ENCODE results near the gene TTC39B. TPM values are rescaled to one million over a fixed set of nuclear protein-coding genes. Genes with fewer than 3 reads are reported as not detected.

The TTC39B gene
- total RNA-seq, 1 experiment from 2014 or later = 7.4 TPM

DNA sequence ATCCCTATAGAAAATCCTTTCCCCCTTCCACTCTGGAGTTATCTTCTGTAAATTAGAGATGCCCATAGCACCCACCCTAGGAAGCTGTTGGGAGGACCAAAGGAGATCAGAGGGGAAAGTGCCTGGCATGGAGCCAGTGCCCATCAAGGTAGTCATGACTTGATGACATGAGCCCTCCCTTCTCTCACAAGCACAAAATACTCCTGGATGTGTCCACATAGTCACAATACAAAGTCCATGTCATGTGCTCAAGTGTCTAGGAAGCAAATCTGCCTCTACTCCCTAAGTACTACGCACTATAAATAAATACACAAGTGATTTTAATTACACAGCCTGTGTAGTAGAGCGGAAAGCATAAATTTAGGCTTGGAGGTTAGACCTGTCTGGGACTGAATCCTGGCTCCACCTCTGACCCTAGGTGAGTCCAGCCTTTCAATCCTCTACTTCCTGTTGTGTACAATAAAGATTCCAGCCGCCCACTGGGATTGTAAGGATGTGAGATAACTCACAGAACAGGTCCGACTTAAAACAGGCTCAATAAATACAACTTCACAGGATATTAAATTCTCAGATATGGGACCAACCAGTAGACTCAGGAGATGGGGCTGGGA lies 30.6 kb downstream of the TTC39B start:
- Histone ChIP-seq H3K79me2 (ENCODE audit: insufficient read depth, low read length) (no peaks in the 10 kb centered on the region), H3K4me2 (ENCODE audit: low read length) (no peak overlapping the region), H3K27ac (ENCODE audit: low read depth, low read length) (no peak overlapping the region), H3K9ac (ENCODE audit: low read length) (no peak overlapping the region), H3K27me3 (ENCODE audit: insufficient read depth, low read length) (no peaks in the 10 kb centered on the region), H3K4me1 (ENCODE audit: control insufficient read depth in 1 of 2, insufficient read depth in 2 of 2, low read length in 2 of 2) (peaks cover 4 to 8% of the 10 kb centered on the region in 2 experiments; a peak in 2 of 4 replicates), H3K36me3 (ENCODE audit: control insufficient read depth in 1 of 2, insufficient read depth in 2 of 2, low read length in 2 of 2) (no peaks in the 10 kb centered on the region), H3K4me3 (replicated peaks in 1 of 2; ENCODE audit: low read depth in 1 of 2, low read length in 2 of 2) (no peak overlapping the region), H3K9me3 (ENCODE audit: control insufficient read depth in 1 of 2, insufficient read depth in 1 of 2, low read depth in 1 of 2, low read length in 2 of 2) (no peaks in the 10 kb centered on the region), H3K9me2 (ENCODE audit: insufficient read depth) (no peaks in the 10 kb centered on the region), H4K20me1 (ENCODE audit: insufficient read depth) (no peaks in the 10 kb centered on the region), H2AFZ (ENCODE audit: low read depth, low read length, poor library complexity, severe bottlenecking) (no peak overlapping the region)
- ATAC-seq (no peak), DNase-seq (ENCODE audit: low read depth, low spot score) (no peak)
- intact Hi-C loops (cut with micrococcal nuclease) = loop anchor here (5.0 kb wide), 1 partner anchor 146 kb away; the partner anchor contains the start of gene SNAPC3
- BruUV-seq (replicated peaks) = no TSS peak
- ChIA-PET CTCF (no interaction called here), POLR2A (no interaction called here), RAD21 (ENCODE audit: low non-redundant PET in 1 of 2, low total read pairs in 2 of 2, uncharacterized antibody in 2 of 2, unreplicated experiment in 2 of 2) (no interaction called here)
- TF ChIP-seq FOSL1 (IDR thresholded peaks at IDR 0.05; ENCODE audit: low read depth) = no peak
- no peak for TF ChIP-seq CEBPB (IDR thresholded peaks at IDR 0.05; ENCODE audit: low read depth)
- no peak for TF ChIP-seq MAX (IDR thresholded peaks at IDR 0.05)
- TF ChIP-seq POLR2A (IDR thresholded peaks at IDR 0.05; ENCODE audit: borderline replicate concordance, extremely low read depth, insufficient read depth, insufficient read length) = no peak
- TF ChIP-seq JUND (IDR thresholded peaks at IDR 0.05) = no peak
- TF ChIP-seq RAD21 (IDR thresholded peaks at IDR 0.05; ENCODE audit: low read depth) = no peak
- TF ChIP-seq, protein P1, sequence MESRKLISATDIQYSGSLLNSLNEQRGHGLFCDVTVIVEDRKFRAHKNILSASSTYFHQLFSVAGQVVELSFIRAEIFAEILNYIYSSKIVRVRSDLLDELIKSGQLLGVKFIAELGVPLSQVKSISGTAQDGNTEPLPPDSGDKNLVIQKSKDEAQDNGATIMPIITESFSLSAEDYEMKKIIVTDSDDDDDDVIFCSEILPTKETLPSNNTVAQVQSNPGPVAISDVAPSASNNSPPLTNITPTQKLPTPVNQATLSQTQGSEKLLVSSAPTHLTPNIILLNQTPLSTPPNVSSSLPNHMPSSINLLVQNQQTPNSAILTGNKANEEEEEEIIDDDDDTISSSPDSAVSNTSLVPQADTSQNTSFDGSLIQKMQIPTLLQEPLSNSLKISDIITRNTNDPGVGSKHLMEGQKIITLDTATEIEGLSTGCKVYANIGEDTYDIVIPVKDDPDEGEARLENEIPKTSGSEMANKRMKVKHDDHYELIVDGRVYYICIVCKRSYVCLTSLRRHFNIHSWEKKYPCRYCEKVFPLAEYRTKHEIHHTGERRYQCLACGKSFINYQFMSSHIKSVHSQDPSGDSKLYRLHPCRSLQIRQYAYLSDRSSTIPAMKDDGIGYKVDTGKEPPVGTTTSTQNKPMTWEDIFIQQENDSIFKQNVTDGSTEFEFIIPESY (IDR thresholded peaks at IDR 0.05; ENCODE audit: extremely low read depth, insufficient replicate concordance, low read length) = no peak
- TF ChIP-seq REST (IDR thresholded peaks at IDR 0.05; ENCODE audit: low read depth) = no peak
- TF ChIP-seq EGR1 (IDR thresholded peaks at IDR 0.05; ENCODE audit: low read depth) = no peak
- TF ChIP-seq ELF1 (IDR thresholded peaks at IDR 0.05; ENCODE audit: borderline replicate concordance, low read depth) = no peak
